Body of pancreas (tissue), 4 donors: ENCODE measurements around the gene EFCAB5. TPM values are rescaled to one million over a fixed set of nuclear protein-coding genes. Genes with fewer than 3 reads are reported as not detected.

Source experiments
- ATAC-seq: fragments of 150-250 bp; one replicate; pipeline ENCODE4 v1.9.1; 2016
- DNase-seq, 4 donors: peaks; one replicate each; pipeline ENCODE4 v3.0.0-alpha.2; 2019
- H3K27ac ChIP-seq, 4 donors: fragments of 200-600 bp; sonication (generic); 1 replicate in 3 of 4; 2 replicates in 1 of 4; pipeline versions ENCODE4 v1.5.1 to v1.6.1; 2016 to 2019; ENCODE audit warnings: mild to moderate bottlenecking in 1 of 4, mixed read lengths in 1 of 4, moderate library complexity in 1 of 4
- H3K27me3 ChIP-seq, 2 donors: fragments of 200-600 bp; sonication (generic); one replicate each; pipeline ENCODE4 v1.6.0; 2016; ENCODE audit warnings: mild to moderate bottlenecking in 1 of 2
- H3K36me3 ChIP-seq, 2 donors: fragments of 200-600 bp; sonication (generic); replicated peaks in 1 of 2; 2 replicates each; pipeline ENCODE4 v1.5.1; 2016; ENCODE audit warnings: low read depth in 2 of 2; ENCODE audit not compliant: insufficient read depth in 1 of 2
- H3K4me1 ChIP-seq: fragments of 200-600 bp; sonication (generic); one replicate; pipeline ENCODE4 v1.6.0; 2016
- H3K4me3 ChIP-seq, 2 donors: fragments of 200-600 bp; sonication (generic); 1 replicate in 1 of 2; 2 replicates in 1 of 2; pipeline ENCODE4 v1.5.1; 2016 to 2019
- H3K9me3 ChIP-seq, 3 donors: fragments of 200-600 bp; sonication (generic); 1 replicate in 2 of 3; 2 replicates in 1 of 3; pipeline ENCODE4 v1.5.1; 2016
- CTCF ChIP-seq, 7 experiments: fragments of 450-650 bp in 4 of 7; fragments of 200-600 bp in 3 of 7; sonication (generic) in 3 of 7; IDR thresholded peaks; one replicate each; pipeline ENCODE4 v1.5.1; 2016 to 2019; ENCODE audit warnings: antibody characterized with exemption in 7 of 7
- POLR2A ChIP-seq, 3 donors: fragments of 450-650 bp; IDR thresholded peaks; one replicate each; pipeline ENCODE4 v1.6.1; 2016; ENCODE audit warnings: antibody characterized with exemption in 3 of 3, mild to moderate bottlenecking in 2 of 3
- WGBS, 2 donors: methylation state at CpG; one replicate each; pipeline ENCODE4 v1.1.5; 2017; 5-methylcytosine and 5-hydroxymethylcytosine counted together
- intact Hi-C: fragments of 100-400 bp; cut with DNase I; formaldehyde crosslinking; loops from one replicate; pipeline ENCODE4 v1.15.1; 2023
- total RNA-seq, 2 donors: library from RNA; depleted of rRNA; stranded (reverse); fragments of >200 nt; gene quantifications; one replicate each; pipeline ENCODE4 v1.1.0, GENCODE V29; 2016

Gene EFCAB5
- total RNA-seq, 2 donors from 2014 or later = under 0.01 TPM; not detected in 1

- Histone ChIP-seq H3K4me1 (peaks cover 39% of the 10 kb centered on the region), H3K27ac (no peak overlapping the region), H3K4me3 (no peak overlapping the region), H3K36me3 (no peaks in the 10 kb centered on the region), H3K9me3 (no peaks in the 10 kb centered on the region), H3K27me3 (no peaks in the 10 kb centered on the region)
- DNase-seq (no peak), ATAC-seq (no peak)
- TF ChIP-seq POLR2A (IDR thresholded peaks at IDR 0.05) (no peak), CTCF (IDR thresholded peaks at IDR 0.05) (no peak)
- WGBS, 2 donors = 72 to 77% methylated on average over 2 of the region's 2 CpGs
- intact Hi-C loops = no loop called here
Observed at GRCh38 chr17:29914819-29915537, 26.5 kb upstream of the EFCAB5 start.

- WGBS, 2 donors = 100% methylated on average over 1 of the region's 1 CpG
- ATAC-seq = no peak
- intact Hi-C loops = no loop called here
Observed at GRCh38 chr17:29918016-29918415, 23.4 kb upstream of the EFCAB5 start.

GRCh38 chr17:29918922-29919856, 22.2 kb upstream of the EFCAB5 start:
- H3K4me3 ChIP-seq = no peak overlapping the region
- H3K4me1 ChIP-seq = peaks cover 21% of the 10 kb centered on the region
- H3K9me3 ChIP-seq = no peaks in the 10 kb centered on the region
- ATAC-seq (peak; percentile 48), DNase-seq (no peak)
- peak overlapping the region in 1 of 4 donors; percentile 31 for H3K27ac ChIP-seq
- 33 to 42% methylated on average over 3 of the region's 3 CpGs for WGBS, 2 donors
- H3K27me3 ChIP-seq = no peaks in the 10 kb centered on the region
- no peaks in the 10 kb centered on the region for H3K36me3 ChIP-seq
- intact Hi-C loops = no loop called here
- no peak for TF ChIP-seq CTCF (IDR thresholded peaks at IDR 0.05)
- TF ChIP-seq POLR2A (IDR thresholded peaks at IDR 0.05) = no peak

More at GRCh38 chr17:29918016-29918415, 23.4 kb upstream of the EFCAB5 start:
- TF ChIP-seq POLR2A (IDR thresholded peaks at IDR 0.05) (no peak), CTCF (IDR thresholded peaks at IDR 0.05) (no peak)
- H3K4me3 ChIP-seq = no peak overlapping the region
- no peaks in the 10 kb centered on the region for H3K36me3 ChIP-seq
- H3K27me3 ChIP-seq = no peaks in the 10 kb centered on the region
- H3K27ac ChIP-seq = no peak overlapping the region
- no peak for DNase-seq
- H3K4me1 ChIP-seq = peaks cover 21% of the 10 kb centered on the region
- no peaks in the 10 kb centered on the region for H3K9me3 ChIP-seq

- no peak for ATAC-seq
- intact Hi-C loops = no loop called here
- Histone ChIP-seq H3K4me1 (peaks cover 31% of the 10 kb centered on the region), H3K4me3 (no peak overlapping the region), H3K27ac (no peak overlapping the region), H3K36me3 (no peaks in the 10 kb centered on the region), H3K9me3 (no peaks in the 10 kb centered on the region), H3K27me3 (no peaks in the 10 kb centered on the region)
- no peak for DNase-seq
- 25 to 37% methylated on average over 1 of the region's 1 CpG for WGBS, 2 donors
- TF ChIP-seq POLR2A (IDR thresholded peaks at IDR 0.05) = no peak
- TF ChIP-seq CTCF (IDR thresholded peaks at IDR 0.05) = no peak
Observed at GRCh38 chr17:29924786-29925185, 16.6 kb upstream of the EFCAB5 start.
